ENCODE measurements around the gene PDSS2.

Gene PDSS2

GRCh38 chr6:107114213-107114925 is 345.0 kb downstream of the PDSS2 start:
- WGBS (ENCODE audit: insufficient coverage, insufficient read length): no CpG with 5 or more reads among the region's 116 CpGs
- Histone ChIP-seq H3K27ac (ENCODE audit: low read length) (no peak overlapping the region), H3K4me1 (ENCODE audit: control insufficient read depth, insufficient read depth, low read length) (peaks cover 4% of the 10 kb centered on the region), H3K4me3 (ENCODE audit: low read length) (peak overlapping the region; percentile 77; the same call in 1 of the 2 replicates), H3K9me3 (ENCODE audit: control insufficient read depth, insufficient read depth, low read length) (no peaks in the 10 kb centered on the region), H3K36me3 (ENCODE audit: control insufficient read depth, insufficient read depth, low read length) (no peaks in the 10 kb centered on the region), H3K27me3 (ENCODE audit: control insufficient read depth, insufficient read depth, low read length) (no peaks in the 10 kb centered on the region)
- no peak for DNase-seq (ENCODE audit: low read depth, low spot score)

DNA sequence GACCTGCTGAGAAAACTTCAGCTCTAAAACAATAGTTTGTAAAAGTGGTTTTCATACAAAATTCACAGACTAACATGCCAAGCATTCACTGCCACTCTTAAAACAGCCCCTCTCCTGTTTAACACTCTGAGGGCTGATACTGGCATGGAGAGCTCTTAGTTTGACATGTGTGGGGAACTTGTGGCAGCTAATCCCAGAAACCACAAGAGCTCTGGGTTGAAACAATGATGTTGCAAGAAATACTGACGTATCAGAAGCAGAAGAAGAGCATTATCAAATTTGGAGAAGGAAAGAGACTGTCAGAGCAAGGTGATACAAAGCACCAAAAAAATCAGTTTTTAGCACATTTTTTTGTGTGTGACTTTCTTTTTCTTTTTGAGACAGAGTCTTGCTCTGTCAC is 349.2 kb downstream of the PDSS2 start:
- peaks cover 6% of the 10 kb centered on the region for H3K4me1 ChIP-seq (ENCODE audit: control insufficient read depth, insufficient read depth, low read length)
- no peaks in the 10 kb centered on the region for H3K36me3 ChIP-seq (ENCODE audit: control insufficient read depth, insufficient read depth, low read length)
- no peak for DNase-seq (ENCODE audit: low read depth, low spot score)
- H3K27ac ChIP-seq (ENCODE audit: low read length): no peak overlapping the region
- no peaks in the 10 kb centered on the region for H3K9me3 ChIP-seq (ENCODE audit: control insufficient read depth, insufficient read depth, low read length)
- H3K4me3 ChIP-seq (ENCODE audit: low read length): no peak overlapping the region
- no peaks in the 10 kb centered on the region for H3K27me3 ChIP-seq (ENCODE audit: control insufficient read depth, insufficient read depth, low read length)
- WGBS (ENCODE audit: insufficient coverage, insufficient read length): no CpG with 5 or more reads among the region's 1 CpG

DNA sequence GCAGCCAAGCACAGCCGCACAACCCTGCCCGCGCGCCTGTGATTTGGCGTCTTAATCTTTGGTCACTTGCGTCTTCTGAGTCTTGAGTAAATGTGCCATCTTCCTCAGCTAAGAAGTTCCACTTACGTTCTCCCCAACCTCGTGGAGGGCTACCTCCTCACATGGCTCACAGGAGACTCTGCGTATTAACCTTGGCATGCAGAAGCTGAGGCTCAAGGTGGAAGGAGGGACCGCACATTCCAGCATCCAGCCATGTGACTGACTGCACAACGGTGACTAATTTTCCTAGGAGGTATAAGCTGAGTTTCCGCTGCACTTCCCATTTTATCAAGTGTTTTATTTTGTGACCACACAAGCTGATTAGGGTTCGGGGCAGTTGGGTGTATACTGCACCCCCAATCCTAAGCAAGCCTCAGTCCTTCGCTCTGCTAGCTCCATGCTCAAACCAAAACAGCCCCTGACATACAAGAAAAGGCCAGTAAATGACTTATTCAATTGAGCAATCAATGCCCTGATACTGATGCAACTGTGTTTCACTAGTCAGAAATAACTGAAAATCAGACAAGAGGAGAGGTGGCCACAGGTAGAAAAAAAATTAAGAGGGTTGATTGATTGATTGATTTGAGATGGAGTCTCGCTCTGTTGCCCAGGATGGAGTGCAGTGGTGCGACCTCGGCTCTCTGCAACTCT is 351.0 kb downstream of the PDSS2 start:
- H3K4me3 ChIP-seq (ENCODE audit: low read length): no peak overlapping the region
- no peaks in the 10 kb centered on the region for H3K27me3 ChIP-seq (ENCODE audit: control insufficient read depth, insufficient read depth, low read length)
- no peaks in the 10 kb centered on the region for H3K36me3 ChIP-seq (ENCODE audit: control insufficient read depth, insufficient read depth, low read length)
- H3K9me3 ChIP-seq (ENCODE audit: control insufficient read depth, insufficient read depth, low read length): no peaks in the 10 kb centered on the region
- no CpG with 5 or more reads among the region's 17 CpGs for WGBS (ENCODE audit: insufficient coverage, insufficient read length)
- no peak for DNase-seq (ENCODE audit: low read depth, low spot score)
- H3K4me1 ChIP-seq (ENCODE audit: control insufficient read depth, insufficient read depth, low read length): peaks cover 5% of the 10 kb centered on the region
- no peak overlapping the region for H3K27ac ChIP-seq (ENCODE audit: low read length)

GRCh38 chr6:107107791-107108190 is 351.6 kb downstream of the PDSS2 start:
- WGBS (ENCODE audit: insufficient coverage, insufficient read length): no CpG with 5 or more reads among the region's 4 CpGs
- Histone ChIP-seq H3K9me3 (ENCODE audit: control insufficient read depth, insufficient read depth, low read length) (no peaks in the 10 kb centered on the region), H3K4me1 (ENCODE audit: control insufficient read depth, insufficient read depth, low read length) (peaks cover 9% of the 10 kb centered on the region), H3K36me3 (ENCODE audit: control insufficient read depth, insufficient read depth, low read length) (no peaks in the 10 kb centered on the region), H3K27me3 (ENCODE audit: control insufficient read depth, insufficient read depth, low read length) (no peaks in the 10 kb centered on the region), H3K27ac (ENCODE audit: low read length) (no peak overlapping the region), H3K4me3 (ENCODE audit: low read length) (no peak overlapping the region)
- DNase-seq (ENCODE audit: low read depth, low spot score): no peak

DNA sequence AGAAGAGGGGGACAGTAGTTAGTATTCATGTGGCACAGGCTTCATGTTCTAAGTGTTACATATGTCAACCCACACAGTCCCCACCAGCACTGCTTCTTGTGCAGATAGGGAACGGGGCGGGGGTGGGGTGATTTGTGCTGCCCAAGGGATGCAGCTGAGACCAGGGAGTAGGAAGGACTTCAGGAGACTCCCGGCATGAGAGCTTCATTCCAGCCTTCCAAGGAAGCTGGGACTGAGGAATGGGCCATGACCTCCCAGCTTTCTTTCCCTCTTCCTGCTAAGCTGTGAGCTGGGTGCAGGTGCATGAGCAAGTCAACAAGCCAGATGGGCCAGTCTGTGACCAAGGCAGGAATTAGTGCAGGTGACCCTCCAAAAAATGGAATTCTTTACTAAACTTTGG is 353.2 kb downstream of the PDSS2 start:
- DNase-seq (ENCODE audit: low read depth, low spot score): no peak
- H3K4me1 ChIP-seq (ENCODE audit: control insufficient read depth, insufficient read depth, low read length): peaks cover 9% of the 10 kb centered on the region
- WGBS (ENCODE audit: insufficient coverage, insufficient read length): no CpG with 5 or more reads among the region's 3 CpGs

GRCh38 chr6:107105511-107106116 is 353.8 kb downstream of the PDSS2 start:
- Histone ChIP-seq H3K36me3 (ENCODE audit: control insufficient read depth, insufficient read depth, low read length) (no peaks in the 10 kb centered on the region), H3K4me3 (ENCODE audit: low read length) (no peak overlapping the region), H3K9me3 (ENCODE audit: control insufficient read depth, insufficient read depth, low read length) (no peaks in the 10 kb centered on the region), H3K4me1 (ENCODE audit: control insufficient read depth, insufficient read depth, low read length) (peaks cover 9% of the 10 kb centered on the region), H3K27me3 (ENCODE audit: control insufficient read depth, insufficient read depth, low read length) (no peaks in the 10 kb centered on the region), H3K27ac (ENCODE audit: low read length) (no peak overlapping the region)
- DNase-seq (ENCODE audit: low read depth, low spot score): no peak
- no CpG with 5 or more reads among the region's 7 CpGs for WGBS (ENCODE audit: insufficient coverage, insufficient read length)

More for the DNA sequence above, 353.2 kb downstream of the PDSS2 start:
- no peak overlapping the region for H3K27ac ChIP-seq (ENCODE audit: low read length)
- H3K36me3 ChIP-seq (ENCODE audit: control insufficient read depth, insufficient read depth, low read length): no peaks in the 10 kb centered on the region
- no peaks in the 10 kb centered on the region for H3K9me3 ChIP-seq (ENCODE audit: control insufficient read depth, insufficient read depth, low read length)
- H3K4me3 ChIP-seq (ENCODE audit: low read length): no peak overlapping the region
- no peaks in the 10 kb centered on the region for H3K27me3 ChIP-seq (ENCODE audit: control insufficient read depth, insufficient read depth, low read length)

DNA sequence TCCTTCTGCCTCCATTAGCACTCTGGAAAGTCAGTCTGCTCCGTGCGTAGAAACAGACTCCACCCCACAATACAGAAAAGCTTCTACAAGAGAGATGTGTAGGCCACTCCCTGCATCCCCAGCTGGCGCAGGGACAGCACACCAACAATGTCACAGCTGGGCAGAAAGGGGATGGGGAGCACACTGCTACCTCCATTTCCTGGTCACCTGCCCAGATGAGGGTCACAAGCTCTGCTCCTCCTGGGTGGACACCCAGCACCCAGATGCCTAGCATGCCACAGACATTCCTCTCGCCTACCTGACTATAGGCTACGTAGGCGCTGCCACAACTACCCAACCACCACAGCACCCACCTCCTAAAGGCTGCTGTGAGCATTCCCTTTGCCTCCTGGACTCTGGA is 356.3 kb downstream of the PDSS2 start:
- H3K27ac ChIP-seq (ENCODE audit: low read length): no peak overlapping the region
- H3K9me3 ChIP-seq (ENCODE audit: control insufficient read depth, insufficient read depth, low read length): no peaks in the 10 kb centered on the region
- no peaks in the 10 kb centered on the region for H3K27me3 ChIP-seq (ENCODE audit: control insufficient read depth, insufficient read depth, low read length)
- no CpG with 5 or more reads among the region's 6 CpGs for WGBS (ENCODE audit: insufficient coverage, insufficient read length)
- no peak for DNase-seq (ENCODE audit: low read depth, low spot score)
- H3K4me1 ChIP-seq (ENCODE audit: control insufficient read depth, insufficient read depth, low read length): peaks cover 9% of the 10 kb centered on the region
- no peak overlapping the region for H3K4me3 ChIP-seq (ENCODE audit: low read length)
- peaks cover 4% of the 10 kb centered on the region; the same call in 1 of the 2 replicates for H3K36me3 ChIP-seq (ENCODE audit: control insufficient read depth, insufficient read depth, low read length)

All from iPS DF 6.9 (cell line).